Measurements from ENCODE around the gene ASCL4. TPM values are rescaled to one million over a fixed set of nuclear protein-coding genes. Genes with fewer than 3 reads are reported as not detected.
A peak's percentile ranks its signal among the peaks of the same experiment; 100 is the strongest.

Gene ASCL4
- total and polyA plus RNA-seq, 2 of the 4 experiments (the other 2 are of a cell fraction) = not detected

- peak overlapping the region; percentile 67 for H2BK5ac ChIP-seq (ENCODE audit: low read depth, low read length, poor library complexity, severe bottlenecking)
- no peak overlapping the region for H2BK15ac ChIP-seq (ENCODE audit: low read depth, low read length)
- H2AK5ac ChIP-seq (ENCODE audit: low read depth, low read length) = no peak overlapping the region
- H2AFZ ChIP-seq (replicated peaks; ENCODE audit: low read length, poor library complexity) = no peak overlapping the region
- peaks cover 24% of the 10 kb centered on the region; the same call in 1 of the 2 replicates for H4K20me1 ChIP-seq (ENCODE audit: insufficient read depth, low read length)
- H3K4me3 ChIP-seq (ENCODE audit: insufficient read depth, low read depth, low read length) = peak overlapping the region; percentile 89; the same call in 1 of the 2 replicates
- H3K9ac ChIP-seq (ENCODE audit: low read depth, low read length) = peak overlapping the region; percentile 72
- no peak overlapping the region for H3K14ac ChIP-seq (replicated peaks; ENCODE audit: low read depth, low read length)
- H2BK20ac ChIP-seq (ENCODE audit: low read depth, low read length) = no peak overlapping the region
- H4K5ac ChIP-seq (ENCODE audit: low read depth, low read length) = no peak overlapping the region
- BruUV-seq (replicated peaks) = no TSS peak
- ChIA-PET POLR2A (ENCODE audit: unreplicated experiment) (no interaction called here), CTCF (interaction anchor here (1.3 kb wide), 1 partner anchor 9 kb away, joined by 3 read pairs; no protein-coding TSS in a partner anchor)
- peak overlapping the region; percentile 71; the same call in 1 of the 2 replicates for H3K27ac ChIP-seq (ENCODE audit: insufficient read depth, low read length)
- H3K9me1 ChIP-seq (ENCODE audit: insufficient read depth, low read length) = peaks cover 8% of the 10 kb centered on the region; the same call in 1 of the 2 replicates
- no CpG with 5 or more reads among the region's 3 CpGs for WGBS, 2 experiments (ENCODE audit: extremely low coverage in 2 of 2, insufficient read length in 1 of 2)
- H2AK9ac ChIP-seq (replicated peaks; ENCODE audit: low read depth, low read length, poor library complexity) = no peak overlapping the region
- TF ChIP-seq BHLHE40 (IDR thresholded peaks at IDR 0.05; ENCODE audit: low read depth, low read length) (peak; percentile 95), SMC3 (IDR thresholded peaks at IDR 0.05; ENCODE audit: low read depth, low read length) (no peak), RAD21 (IDR thresholded peaks at IDR 0.05; ENCODE audit: low read length) (no peak), NFE2L2 (IDR thresholded peaks at IDR 0.05; ENCODE audit: low read depth, low read length) (no peak), POLR2A (IDR thresholded peaks at IDR 0.05; ENCODE audit: low read depth, low read length) (no peak), MAZ (IDR thresholded peaks at IDR 0.05; ENCODE audit: borderline replicate concordance, low read depth, low read length) (no peak), RFX5 (IDR thresholded peaks at IDR 0.05; ENCODE audit: low read depth, low read length) (peak; percentile 57; the same call in 1 of the 2 replicates), CTCF (conservative IDR thresholded peaks at IDR 0.05; ENCODE audit: low read depth, low read length) (no peak), CEBPB (IDR thresholded peaks at IDR 0.05; ENCODE audit: low read depth, low read length) (no peak), RCOR1 (IDR thresholded peaks at IDR 0.05; ENCODE audit: insufficient replicate concordance, low read length) (no peak), CHD1 (IDR thresholded peaks at IDR 0.05; ENCODE audit: low read depth, low read length) (no peak), MAFK (IDR thresholded peaks at IDR 0.05; ENCODE audit: low read depth, low read length) (peak; percentile 93), FOS (IDR thresholded peaks at IDR 0.05; ENCODE audit: low read depth, low read length) (peak; percentile 39; the same call in 1 of the 2 replicates), MXI1 (IDR thresholded peaks at IDR 0.05; ENCODE audit: borderline replicate concordance, low read depth, low read length) (no peak)
- TF ChIP-seq, protein P1, sequence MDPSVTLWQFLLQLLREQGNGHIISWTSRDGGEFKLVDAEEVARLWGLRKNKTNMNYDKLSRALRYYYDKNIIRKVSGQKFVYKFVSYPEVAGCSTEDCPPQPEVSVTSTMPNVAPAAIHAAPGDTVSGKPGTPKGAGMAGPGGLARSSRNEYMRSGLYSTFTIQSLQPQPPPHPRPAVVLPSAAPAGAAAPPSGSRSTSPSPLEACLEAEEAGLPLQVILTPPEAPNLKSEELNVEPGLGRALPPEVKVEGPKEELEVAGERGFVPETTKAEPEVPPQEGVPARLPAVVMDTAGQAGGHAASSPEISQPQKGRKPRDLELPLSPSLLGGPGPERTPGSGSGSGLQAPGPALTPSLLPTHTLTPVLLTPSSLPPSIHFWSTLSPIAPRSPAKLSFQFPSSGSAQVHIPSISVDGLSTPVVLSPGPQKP (IDR thresholded peaks at IDR 0.05; ENCODE audit: borderline replicate concordance, low read depth, low read length) = no peak
- TF ChIP-seq, protein P2, sequence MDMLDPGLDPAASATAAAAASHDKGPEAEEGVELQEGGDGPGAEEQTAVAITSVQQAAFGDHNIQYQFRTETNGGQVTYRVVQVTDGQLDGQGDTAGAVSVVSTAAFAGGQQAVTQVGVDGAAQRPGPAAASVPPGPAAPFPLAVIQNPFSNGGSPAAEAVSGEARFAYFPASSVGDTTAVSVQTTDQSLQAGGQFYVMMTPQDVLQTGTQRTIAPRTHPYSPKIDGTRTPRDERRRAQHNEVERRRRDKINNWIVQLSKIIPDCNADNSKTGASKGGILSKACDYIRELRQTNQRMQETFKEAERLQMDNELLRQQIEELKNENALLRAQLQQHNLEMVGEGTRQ (IDR thresholded peaks at IDR 0.05; ENCODE audit: low read depth, low read length) = no peak
- peaks cover 16% of the 10 kb centered on the region for H3K36me3 ChIP-seq (ENCODE audit: control insufficient read depth, insufficient read depth, low read length)
- H3K4me2 ChIP-seq (ENCODE audit: low read depth, low read length) = peak overlapping the region; percentile 96
- H3K4me1 ChIP-seq (ENCODE audit: control insufficient read depth, insufficient read depth, low read length) = peaks cover 3% of the 10 kb centered on the region
- dilution Hi-C loops (cut with HindIII; ENCODE audit: low sequenced_read_pairs, unreplicated experiment) = no loop called here
- DNase-seq = peak; percentile 90
- H3K56ac ChIP-seq (ENCODE audit: extremely low read depth, insufficient read depth, low read length) = no peak overlapping the region
- intact Hi-C loops (cut with micrococcal nuclease) = loop anchor here (2.0 kb wide), 2 partner anchors 57 to 67 kb away; no protein-coding TSS in a partner anchor
- no peak overlapping the region for H3K4ac ChIP-seq (ENCODE audit: low read depth, low read length)
- no peak overlapping the region for H3K23ac ChIP-seq (ENCODE audit: low read depth, low read length)
- peak; percentile 38 for ATAC-seq (ENCODE audit: low read depth)
- H3K9me3 ChIP-seq (ENCODE audit: control insufficient read depth, insufficient read depth, low read length) = no peaks in the 10 kb centered on the region
- peaks cover 13 to 18% of the 10 kb centered on the region in 2 experiments; a peak in 3 of 4 replicates for H3K79me1 ChIP-seq (ENCODE audit: low read depth in 1 of 2, low read length in 2 of 2)
- in situ Hi-C loops (cut with MboI; ENCODE audit: low sequenced_read_pairs) = no loop called here
- no peaks in the 10 kb centered on the region for H3K27me3 ChIP-seq (ENCODE audit: control insufficient read depth, insufficient read depth, low read length)
- no peak overlapping the region for H3K18ac ChIP-seq (ENCODE audit: low read depth, low read length)
- H2BK120ac ChIP-seq (ENCODE audit: low read depth, low read length) = no peak overlapping the region
- no peak overlapping the region for H4K91ac ChIP-seq (ENCODE audit: insufficient read depth, low read depth, low read length)
- H4K8ac ChIP-seq (ENCODE audit: low read depth in 2 of 2, low read length in 2 of 2) = no peak overlapping the region; a peak in 1 of 4 replicates
Measured at GRCh38 chr12:107759410-107759809, 15.1 kb upstream of the ASCL4 start.

All from IMR-90 (cell line).